ENCODE measurements around the gene SBF1. TPM values are rescaled to one million over a fixed set of nuclear protein-coding genes. Genes with fewer than 3 reads are reported as not detected.

SBF1 gene
- total RNA-seq, 1 donor: 75.1 TPM

DNA sequence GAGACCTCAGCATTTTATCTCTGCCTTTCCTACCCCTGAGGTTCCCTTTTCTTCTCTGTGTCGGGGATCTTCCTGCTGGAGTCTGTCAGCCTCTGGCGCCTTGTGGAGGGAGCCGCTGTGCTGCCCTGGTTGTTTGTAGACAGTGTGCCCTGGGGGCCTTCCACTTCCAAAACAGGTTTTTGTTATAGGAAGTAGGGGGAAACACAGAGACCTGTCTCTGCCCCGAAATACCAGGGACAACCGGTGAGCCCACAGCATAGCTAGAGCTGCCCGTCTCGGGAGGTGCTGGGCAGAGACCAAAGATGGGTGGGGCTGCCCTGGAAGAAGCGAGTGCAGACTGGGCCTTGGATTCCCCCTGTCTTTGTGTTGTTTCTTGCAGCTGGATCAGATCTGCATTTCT is 41.2 kb upstream of the SBF1 start:
- DNase-seq (ENCODE audit: low read depth): no peak
- TF ChIP-seq, protein P1, sequence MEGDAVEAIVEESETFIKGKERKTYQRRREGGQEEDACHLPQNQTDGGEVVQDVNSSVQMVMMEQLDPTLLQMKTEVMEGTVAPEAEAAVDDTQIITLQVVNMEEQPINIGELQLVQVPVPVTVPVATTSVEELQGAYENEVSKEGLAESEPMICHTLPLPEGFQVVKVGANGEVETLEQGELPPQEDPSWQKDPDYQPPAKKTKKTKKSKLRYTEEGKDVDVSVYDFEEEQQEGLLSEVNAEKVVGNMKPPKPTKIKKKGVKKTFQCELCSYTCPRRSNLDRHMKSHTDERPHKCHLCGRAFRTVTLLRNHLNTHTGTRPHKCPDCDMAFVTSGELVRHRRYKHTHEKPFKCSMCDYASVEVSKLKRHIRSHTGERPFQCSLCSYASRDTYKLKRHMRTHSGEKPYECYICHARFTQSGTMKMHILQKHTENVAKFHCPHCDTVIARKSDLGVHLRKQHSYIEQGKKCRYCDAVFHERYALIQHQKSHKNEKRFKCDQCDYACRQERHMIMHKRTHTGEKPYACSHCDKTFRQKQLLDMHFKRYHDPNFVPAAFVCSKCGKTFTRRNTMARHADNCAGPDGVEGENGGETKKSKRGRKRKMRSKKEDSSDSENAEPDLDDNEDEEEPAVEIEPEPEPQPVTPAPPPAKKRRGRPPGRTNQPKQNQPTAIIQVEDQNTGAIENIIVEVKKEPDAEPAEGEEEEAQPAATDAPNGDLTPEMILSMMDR (IDR thresholded peaks at IDR 0.05; ENCODE audit: insufficient read depth, low read depth, low read length): no peak
- H3K4me3 ChIP-seq (ENCODE audit: low read depth, low read length): no peak overlapping the region

- no peak for DNase-seq (ENCODE audit: low read depth)
- TF ChIP-seq, protein P1 (IDR thresholded peaks at IDR 0.05; ENCODE audit: insufficient read depth, low read depth, low read length): no peak
- no peak overlapping the region for H3K4me3 ChIP-seq (ENCODE audit: low read depth, low read length)
Measured at GRCh38 chr22:50513175-50513574, 38.3 kb upstream of the SBF1 start.

- peak overlapping the region; percentile 85 for H3K4me3 ChIP-seq (ENCODE audit: low read depth, low read length)
- TF ChIP-seq, protein P1 (IDR thresholded peaks at IDR 0.05; ENCODE audit: insufficient read depth, low read depth, low read length): no peak
- DNase-seq (ENCODE audit: low read depth): no peak
Measured at GRCh38 chr22:50508897-50509296, 34.1 kb upstream of the SBF1 start.

DNA sequence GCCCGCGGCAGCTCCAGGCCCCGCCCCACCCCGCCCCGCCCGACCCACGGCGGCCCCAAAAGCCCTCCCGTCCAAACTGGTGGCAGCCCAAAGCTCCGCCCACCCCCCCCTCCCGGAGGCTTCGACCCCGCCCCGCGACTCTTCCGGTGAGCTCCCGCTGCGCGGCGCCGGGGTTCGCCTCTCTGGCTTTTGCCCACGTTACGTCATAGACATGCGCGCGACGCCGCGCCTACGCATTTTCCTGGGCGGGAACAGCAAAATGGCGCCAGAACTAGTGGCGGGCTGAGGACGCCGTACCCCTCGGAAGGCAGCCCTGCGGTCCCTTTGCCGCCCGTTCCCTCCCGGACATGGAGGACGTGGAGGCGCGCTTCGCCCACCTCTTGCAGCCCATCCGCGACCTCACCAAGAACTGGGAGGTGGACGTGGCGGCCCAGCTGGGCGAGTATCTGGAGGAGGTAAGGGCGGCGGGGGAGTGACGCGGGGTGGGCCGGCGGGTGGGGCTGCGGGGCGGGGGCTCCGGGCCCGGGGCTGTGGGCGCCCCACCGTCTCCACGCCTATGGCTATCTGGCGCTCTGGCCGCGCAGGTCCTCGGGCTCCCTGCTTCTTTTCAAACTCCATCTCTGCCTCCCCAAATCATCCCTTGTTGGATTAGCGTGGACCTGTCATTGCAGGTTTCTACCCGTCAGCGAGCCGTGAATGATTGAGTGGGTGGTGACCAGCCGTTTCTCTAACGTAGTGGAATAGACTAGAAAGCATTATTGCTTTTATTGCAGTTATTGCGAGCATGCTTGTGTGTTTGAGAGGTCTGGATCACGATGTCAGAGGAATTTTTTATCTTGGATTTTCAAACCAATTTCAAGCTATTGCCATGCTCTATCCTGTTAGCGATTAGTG is 33.4 kb upstream of the SBF1 start, which contains the start of gene NCAPH2:
Gene NCAPH2, plus strand, starts transcription at position 234 of the 894 bp plus-strand sequence. Its CDS starts 114 bp downstream, at position 348.
- TF ChIP-seq, protein P1 (IDR thresholded peaks at IDR 0.05; ENCODE audit: insufficient read depth, low read depth, low read length): no peak
- DNase-seq (ENCODE audit: low read depth): peak; percentile 98
- peak within 1 kb of the TSS; percentile 91 for H3K4me3 ChIP-seq (ENCODE audit: low read depth, low read length)

- DNase-seq (ENCODE audit: low read depth): no peak
- TF ChIP-seq, protein P1 (IDR thresholded peaks at IDR 0.05; ENCODE audit: insufficient read depth, low read depth, low read length): no peak
- peak within 1 kb of the TSS; percentile 91 for H3K4me3 ChIP-seq (ENCODE audit: low read depth, low read length)
Measured at GRCh38 chr22:50507421-50507990, 32.7 kb upstream of the SBF1 start, which contains the start of gene LMF2. TSS of gene LMF2 (minus strand) at chr22:50507702. CDS start at chr22:50507675, 27 bp downstream.

DNA sequence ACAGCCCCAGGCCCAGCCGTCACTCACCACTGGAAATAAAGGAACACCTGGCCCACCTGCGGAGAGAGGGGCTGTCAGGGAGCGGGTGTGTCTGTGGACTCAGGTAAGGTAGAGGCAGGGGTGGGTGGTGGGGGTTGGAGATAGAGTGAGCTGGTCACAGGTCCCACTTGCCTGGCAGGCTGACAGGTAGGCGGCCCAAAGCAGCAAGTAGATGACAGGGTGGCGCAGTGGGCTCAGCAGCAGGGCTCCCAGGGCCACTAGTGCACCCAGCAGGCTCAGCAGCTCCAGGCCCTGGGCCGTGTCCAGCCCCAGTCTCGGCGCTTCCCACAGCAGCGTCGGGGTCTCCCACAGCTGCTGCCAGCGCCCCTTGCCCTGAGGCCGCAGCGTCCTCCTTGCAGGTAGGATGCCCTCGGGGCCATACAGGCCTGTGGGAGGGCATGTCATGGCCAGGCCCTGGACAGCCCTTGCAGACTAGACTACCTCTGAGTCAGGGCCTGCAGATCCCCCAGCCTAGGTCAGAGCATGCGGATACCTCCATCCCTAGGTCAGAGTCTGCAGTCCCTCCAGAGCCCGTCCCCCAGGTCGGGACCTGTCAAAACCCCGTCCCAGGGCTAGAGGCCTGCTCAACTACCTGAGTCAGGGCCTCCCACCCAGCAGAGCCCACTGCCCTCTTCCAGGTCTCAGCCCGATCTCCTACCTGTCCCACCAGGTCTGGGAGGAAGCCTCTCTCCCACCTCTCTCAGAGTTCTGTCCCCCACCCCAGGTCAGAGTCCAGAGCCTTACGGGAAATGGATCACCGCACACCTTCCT is 32.0 kb upstream of the SBF1 start:
- TF ChIP-seq, protein P1 (IDR thresholded peaks at IDR 0.05; ENCODE audit: insufficient read depth, low read depth, low read length): no peak
- no peak for DNase-seq (ENCODE audit: low read depth)
- peak overlapping the region; percentile 91 for H3K4me3 ChIP-seq (ENCODE audit: low read depth, low read length)
